ENCODE measurements around the gene RBFOX2.
"Not testable (repeated sequence)": the region's sequence is repeated elsewhere in the genome, so short reads cannot be mapped to it uniquely, and the experiment has no call there.

Gene RBFOX2

DNA sequence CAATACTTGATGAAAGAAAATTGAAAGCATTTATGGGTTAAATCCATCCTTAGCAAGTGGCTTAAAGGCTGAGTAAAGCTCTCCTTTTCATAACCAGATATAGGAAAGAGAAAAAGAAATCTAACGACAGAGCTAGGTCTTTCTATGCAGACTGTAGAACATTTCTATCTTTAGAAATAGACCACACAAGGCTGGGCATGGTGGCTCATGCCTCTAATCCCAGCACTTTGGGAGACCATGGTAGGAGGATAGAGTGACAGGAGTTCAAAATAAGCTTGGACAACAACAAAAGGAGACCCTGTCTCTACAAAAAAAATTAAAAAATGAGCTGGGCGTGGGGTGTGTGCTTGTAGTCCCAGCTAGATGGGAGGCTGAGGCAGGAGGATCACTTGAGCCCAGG lies 220.2 kb downstream of the RBFOX2 start:
- no peak for DNase-seq

DNA sequence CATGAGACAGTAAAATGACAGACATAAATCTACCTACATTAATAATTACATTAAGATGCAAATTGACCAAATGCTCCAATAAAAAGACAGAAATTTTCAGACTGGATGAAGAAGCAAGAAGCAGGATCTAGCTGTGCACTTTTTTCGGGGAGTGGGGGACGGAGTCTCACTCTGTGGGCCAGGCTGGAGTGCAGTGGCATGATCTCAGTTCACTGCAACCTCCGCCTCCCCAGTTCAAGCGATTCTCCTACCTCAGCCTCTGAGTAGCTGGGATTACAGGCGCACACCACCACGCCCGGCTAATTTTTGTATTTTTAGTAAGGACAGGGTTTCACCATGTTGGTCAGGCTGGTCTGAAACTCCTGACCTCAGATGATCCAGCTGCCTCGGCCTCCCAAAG lies 222.0 kb downstream of the RBFOX2 start:
- DNase-seq = not testable (repeated sequence)

DNA sequence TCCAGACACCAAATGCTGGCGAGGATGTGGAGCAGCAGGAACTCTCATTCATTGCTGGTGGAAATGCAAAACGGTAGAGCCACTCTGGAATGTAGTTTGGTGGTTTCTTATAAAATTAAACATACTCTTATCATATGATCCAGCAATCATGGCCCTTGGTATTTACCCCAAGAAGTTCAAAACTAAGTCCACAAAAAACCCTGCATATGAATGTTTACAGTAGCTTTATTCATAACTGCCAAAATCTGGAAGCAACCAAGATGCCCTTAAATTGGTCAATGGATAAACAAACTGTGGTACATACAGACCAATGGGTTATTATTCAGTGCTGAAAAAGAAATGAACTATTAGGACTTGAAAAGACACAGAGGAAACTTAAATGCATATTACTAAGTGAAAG lies 223.2 kb downstream of the RBFOX2 start:
- DNase-seq = no peak

DNA sequence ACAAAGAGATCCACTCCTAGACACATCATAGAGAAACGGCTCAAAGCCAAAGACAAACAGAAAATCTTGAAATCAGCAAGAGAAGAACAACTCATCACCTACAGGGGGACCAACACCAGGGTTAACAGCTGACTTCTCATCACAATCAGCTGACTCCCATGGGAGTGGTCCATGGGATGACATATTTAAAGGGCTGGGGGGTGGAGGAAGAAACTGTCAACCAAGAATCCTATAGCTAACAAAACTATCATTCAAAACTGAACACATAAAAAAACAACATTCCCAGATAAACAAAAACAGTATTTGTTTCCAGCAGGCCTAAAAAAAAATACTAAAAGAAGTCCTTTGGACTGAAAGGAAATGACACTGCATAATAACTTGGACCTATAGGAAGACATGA lies 224.2 kb downstream of the RBFOX2 start:
- no peak for DNase-seq

DNA sequence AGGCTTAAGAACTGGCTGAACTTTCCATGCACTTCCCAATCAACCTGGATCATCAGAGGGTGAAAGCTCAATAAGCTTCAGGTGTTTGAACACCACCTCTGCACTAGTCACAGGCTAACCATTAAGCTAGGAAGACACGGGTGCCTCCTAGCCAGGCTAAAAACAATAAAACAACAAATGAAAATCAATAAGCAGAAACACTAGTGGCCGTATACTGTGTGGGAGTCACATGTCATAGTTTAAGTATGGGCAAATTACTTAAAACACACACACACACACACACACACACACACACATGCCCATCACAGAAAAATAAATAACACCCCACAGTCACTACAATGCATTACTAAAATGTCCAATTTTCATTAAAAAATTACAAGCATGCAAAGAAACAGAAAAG lies 225.7 kb downstream of the RBFOX2 start:
- no peak for DNase-seq

DNA sequence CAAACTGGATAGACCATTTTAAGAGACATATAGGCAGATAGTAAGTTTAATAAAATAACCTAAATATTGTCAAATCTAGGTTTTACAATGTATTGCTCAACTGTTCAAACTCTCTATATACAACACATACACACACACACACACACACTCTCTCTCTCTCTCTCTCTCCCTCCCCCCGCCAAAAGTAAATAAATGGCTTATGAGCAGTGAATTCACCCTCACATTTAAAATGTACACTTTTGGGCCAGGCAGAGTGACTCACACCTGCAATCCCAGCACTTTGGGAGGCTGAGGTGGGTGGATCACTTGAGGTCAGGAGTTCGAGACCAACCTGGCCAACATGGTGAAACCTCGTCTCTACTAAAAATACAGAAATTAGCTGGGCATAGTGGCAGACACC lies 227.3 kb downstream of the RBFOX2 start:
- DNase-seq = not testable (repeated sequence)

DNA sequence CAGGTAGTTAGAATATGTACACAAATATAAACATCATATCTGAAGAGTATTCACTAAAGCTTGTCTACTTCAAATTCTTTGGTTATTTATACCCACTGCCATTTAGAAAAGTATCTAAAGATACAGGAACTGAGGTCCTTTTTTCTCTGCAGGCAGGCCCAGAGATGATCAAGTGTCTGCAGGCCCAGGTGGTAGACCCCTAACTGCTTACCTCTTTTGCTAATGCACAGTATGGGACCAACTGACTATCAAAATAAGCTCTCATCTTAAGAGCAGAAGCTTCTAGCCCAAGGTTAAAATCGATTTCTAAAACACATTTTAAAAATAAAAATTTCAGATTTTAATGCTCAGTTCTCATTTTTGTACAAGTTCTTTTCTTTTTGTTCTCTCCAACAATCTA lies 229.5 kb downstream of the RBFOX2 start:
- no peak for DNase-seq

DNA sequence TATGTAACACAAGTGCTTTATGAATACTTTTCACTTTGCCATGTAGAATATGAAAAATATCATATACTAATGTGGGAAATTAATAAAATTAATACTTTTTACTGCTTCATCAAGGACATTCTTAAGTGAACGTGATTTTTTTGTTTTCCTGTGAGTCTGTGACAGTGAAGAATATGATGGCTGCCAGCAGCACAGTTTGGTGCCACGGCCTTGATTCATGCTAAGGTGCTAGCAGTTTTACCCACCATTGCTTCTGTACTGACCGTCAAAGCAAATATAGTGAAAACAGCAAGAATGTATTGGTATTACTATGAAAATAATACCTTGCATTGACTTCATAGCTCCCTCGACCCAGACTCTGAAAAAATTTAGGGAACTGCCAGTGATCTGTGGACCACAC lies 231.2 kb downstream of the RBFOX2 start:
- no peak for DNase-seq

DNA sequence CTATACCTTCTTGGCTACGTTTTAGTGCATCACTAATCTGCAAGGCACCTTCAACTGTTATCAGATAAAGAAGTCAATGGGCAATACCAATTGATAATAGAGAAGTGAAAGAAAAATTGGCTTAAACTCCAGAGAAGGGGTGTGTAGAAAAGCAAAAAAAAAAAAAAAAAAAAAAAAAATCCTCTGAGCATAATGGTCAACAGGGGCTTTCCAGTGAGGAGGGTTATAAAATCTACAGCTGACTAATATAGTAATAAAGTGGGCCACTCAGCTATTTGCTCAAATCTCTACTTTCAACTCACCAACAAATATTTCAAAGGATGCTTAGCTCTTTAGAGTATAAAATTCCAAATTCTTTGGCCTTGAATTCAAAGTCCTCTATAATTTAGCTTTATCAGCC lies 233.1 kb downstream of the RBFOX2 start:
- DNase-seq = no peak

DNA sequence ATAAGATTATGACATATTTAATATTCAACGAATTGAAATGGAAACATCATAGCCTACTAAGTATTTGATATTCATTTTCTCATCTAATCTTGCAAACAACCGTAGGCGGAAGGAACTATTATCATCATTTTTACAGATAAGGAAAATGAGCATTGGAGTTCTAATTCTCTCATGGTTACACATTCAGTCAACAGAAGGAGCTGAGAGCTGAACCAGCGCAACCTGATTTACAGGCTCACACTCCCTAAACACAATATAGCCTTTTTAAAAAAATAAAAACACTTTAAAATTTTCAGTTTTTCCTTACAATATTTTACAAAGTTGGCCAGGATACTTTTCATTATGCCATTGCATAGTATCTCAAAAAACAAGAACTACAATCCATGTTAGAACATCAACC lies 236.1 kb downstream of the RBFOX2 start:
- no peak for DNase-seq

DNA sequence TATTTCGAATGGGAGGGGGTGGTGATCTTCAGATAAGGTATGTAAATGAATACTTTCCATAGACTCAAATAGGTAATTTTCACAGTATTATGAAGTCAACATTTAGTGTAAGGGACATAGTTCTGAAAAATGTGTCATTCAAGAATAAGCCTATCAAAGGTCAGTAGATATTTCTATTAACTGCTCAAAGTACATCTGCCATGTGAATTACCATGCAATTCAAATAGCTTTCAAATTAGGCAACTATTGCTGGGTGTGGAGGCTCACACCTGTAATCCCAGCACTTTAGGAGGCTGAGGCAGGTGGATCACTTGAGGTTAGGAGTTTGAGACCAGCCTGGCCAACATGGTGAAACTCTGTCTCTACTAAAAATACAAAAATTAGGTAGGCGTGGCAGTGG lies 236.8 kb downstream of the RBFOX2 start:
- not testable (repeated sequence) for DNase-seq

DNA sequence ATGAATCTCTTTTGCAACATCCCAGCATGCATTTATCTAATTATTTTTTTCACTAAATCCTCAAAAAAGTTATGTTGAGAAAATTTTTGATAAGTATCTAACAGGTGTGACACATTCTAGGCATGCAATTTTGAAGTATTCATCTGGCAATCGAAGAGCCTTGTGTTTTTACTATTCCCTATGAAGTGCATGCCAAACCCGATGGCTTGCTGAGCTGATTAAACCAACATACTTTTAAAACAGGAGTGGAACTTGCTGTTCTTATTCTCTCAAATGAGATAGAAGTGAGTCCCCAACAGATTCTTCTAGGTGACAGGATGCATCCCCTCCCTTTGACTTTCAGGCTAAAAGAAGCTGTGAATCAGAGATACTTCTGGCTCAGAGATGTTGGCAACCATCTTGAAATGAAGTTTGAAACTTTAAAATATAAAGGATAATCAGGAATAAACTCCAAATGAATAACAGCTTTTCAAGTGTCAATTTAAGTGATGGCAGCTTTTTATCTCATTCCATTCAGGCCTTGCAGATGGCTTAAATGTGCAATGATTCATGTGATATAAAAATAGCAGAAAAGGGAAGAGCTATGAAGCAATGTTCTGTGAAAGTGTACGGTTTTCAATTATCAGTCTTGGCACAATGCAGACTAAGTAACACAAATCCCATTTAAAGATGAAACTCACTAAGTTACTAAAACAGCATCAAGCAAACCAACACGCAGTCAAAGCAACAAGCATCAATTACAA lies 243.3 kb downstream of the RBFOX2 start:
- no peak for DNase-seq

DNA sequence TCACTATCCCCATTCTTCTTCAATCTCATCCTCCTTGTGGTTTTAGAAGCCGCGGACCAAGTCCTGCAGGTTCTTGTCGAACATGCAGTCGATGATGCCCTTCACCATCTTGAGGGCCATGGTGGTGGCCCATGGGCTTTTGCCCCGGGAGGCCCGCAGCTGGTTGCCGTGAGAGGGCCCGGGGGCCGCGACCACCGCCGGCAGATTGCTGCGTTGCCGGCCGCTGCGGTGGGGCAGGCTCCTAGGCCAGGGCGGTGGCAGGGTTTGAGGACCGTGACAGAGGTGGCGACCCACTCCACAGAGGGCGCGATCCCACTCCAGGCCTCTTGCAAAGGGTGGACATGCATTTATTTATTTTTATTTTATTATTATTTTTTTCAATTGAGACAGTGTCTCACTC lies 244.0 kb downstream of the RBFOX2 start:
- no peak for DNase-seq

DNA sequence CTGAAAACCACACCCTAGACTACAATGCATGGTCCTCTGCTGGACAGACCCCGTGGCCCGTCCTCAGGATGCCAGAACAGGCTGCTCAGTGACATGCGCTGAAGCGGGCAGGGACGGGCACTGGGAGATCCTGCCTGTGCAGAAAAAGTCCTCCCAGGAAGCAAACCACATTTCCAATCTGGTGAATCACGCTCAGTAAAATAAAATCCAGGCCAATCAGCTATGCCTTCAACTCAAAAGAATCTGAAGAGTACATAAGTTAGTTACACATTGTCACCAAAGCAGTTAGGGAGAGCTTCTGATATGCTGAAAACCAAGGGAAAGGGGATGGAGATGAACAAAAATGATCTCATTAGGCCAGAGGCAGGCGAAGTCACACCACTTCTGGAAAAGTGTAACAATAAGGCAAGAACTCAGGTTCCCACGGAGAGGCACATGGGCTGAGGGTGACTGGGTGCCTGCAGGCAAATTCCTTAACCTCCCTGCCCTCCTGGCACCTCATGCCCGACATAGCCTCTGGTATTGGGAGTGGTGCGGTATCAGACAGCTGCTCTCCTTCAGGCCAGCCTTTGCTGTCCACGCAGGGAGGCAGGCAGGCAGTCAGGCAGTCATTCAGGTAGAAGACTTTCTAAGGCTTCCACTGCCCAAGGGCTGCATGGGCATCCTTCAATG lies 244.5 kb downstream of the RBFOX2 start:
- DNase-seq = no peak

DNA sequence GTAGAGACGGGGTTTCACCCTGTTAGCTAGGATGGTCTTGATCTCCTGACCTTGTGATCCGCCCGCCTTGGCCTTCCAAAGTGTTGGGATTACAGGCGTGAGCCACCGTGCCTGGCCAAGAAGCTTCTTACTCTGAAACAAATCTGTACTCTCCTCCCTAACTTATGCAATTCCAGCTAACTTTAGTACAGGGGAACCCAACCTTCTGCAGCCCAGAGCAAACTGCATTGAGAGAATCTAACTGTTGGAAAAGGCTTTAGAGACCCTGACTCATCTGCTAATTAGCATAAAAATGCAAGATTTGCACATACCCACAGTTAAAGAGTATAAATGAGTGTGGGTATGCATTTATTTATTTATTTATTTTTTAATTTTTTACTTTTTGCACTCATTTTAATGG lies 246.1 kb downstream of the RBFOX2 start:
- DNase-seq = no peak

DNA sequence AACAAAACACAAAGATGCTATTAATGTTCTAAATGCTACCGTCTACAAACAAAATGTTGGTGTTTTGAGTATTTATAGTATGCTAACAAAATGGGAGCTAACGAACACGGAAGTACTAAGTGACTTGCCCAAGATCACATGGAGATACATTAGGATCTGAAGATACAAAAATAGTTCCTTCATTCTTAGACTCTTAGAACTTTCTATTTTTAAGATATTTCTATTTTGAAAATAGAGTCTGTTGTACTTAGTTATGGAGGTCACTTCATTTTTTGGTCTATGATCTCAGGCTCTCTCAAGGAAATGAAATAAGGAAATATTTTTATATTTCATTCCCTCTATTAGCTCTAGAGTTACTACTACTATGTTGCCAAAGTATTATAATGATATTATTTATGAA lies 246.7 kb downstream of the RBFOX2 start:
- DNase-seq = no peak

DNA sequence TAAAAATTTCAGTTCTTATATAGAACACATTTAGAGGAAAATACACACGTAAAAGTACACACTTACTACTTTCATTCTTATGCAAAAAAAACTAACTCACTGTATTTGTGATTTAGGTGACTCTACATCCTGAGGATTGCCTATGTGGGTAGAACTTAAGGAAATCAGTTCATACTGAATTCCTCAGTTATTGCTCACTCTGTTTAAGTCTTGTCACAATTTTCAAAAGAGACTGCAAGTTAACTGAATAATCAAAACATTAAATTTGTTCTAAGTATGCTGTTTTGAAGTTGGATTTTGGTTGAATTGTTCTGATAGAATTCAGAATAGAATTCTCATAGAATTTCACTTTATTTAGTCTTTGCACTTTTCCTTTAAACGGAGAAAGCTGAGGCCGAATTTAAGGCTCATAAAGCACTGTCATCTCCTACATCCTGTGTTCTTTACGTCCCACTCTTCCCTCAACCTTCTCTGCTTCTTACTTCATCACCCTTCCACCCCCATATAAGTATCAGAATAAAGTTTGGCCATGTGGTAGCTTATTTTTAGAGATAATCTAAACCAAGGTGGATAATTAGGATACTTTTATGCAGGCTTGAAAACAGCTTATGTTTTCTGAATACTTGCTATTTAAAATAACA lies 251.2 kb downstream of the RBFOX2 start:
- no peak for DNase-seq

DNA sequence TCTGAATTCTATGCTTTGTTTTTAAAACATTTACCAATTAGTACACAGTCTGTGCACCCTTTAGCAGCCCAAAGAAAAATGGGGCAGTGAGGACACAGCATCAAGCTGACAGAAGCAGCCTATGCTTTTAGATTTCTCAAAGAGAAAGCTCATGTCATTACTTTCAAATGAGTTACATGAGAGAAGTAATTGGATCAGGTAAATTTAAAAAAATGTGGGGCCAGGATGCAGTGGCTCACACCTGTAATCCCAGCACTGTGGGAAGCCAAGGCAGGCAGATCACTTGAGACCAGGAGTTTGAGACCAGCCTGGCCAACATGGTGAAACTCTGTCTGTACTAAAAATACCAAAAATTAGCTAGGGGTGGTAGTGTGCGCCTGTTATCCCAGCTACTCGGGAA lies 253.3 kb downstream of the RBFOX2 start:
- no peak for DNase-seq

DNA sequence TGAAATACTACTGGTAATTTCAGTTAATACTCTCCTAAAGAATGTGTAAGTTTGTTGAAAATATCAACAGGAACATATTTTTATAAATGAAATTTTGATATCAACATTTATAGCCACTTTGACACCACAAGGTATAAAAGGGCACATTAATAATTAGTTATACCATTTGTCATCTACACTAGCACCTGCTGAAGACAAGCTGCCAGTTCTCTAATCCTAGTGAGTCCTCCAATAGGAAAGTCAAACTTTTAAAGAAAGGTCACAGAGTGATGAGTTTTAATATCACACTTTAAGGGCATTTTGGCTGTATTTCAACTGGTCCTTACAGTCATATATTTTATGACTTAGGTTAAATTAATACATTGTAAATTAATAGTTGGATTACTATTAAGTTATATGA lies 258.6 kb downstream of the RBFOX2 start:
- DNase-seq = no peak

DNA sequence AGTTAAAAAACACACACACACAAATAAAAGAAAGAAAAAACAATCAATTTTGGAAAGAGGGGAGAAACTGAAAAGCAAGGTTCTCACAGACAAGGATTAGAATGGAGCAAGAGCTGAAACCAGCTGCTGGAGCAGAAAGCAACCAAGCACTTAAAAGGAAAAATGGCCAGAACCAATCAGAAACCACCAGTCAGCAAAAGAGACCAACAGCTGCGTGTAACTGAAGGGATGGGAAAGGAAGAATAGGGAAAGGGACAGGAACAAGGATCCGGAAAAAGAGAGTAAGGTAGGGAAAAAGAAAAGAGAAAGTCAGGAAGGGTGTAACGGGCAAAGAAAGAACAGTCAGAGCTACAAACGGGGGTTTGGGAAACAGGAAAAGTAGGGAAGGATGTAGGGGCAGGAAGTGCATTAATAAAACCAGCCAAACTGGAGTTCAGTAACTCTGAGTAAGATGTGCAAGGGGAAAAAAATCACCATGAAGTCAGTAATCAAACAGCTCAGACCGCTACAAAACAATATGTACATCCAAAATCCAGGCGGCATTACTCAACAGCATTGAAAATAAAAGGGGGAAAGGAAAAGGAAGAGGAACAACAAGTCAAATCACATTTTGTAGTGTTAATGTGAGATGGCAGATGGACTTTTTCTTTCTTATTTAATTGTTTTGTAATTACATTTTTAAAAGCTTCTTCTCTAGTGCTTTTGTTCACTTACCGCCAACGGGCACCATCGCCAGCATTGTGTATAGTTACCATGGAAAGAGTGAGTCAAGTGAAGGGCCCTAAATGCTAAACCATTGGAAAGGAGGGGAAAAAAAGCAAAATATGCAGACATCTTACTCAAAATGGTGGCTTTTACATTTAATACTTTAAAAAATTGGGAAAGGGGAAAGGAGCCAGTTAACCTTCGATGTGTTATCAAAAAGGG lies 261.7 kb downstream of the RBFOX2 start:
- DNase-seq = no peak

DNA sequence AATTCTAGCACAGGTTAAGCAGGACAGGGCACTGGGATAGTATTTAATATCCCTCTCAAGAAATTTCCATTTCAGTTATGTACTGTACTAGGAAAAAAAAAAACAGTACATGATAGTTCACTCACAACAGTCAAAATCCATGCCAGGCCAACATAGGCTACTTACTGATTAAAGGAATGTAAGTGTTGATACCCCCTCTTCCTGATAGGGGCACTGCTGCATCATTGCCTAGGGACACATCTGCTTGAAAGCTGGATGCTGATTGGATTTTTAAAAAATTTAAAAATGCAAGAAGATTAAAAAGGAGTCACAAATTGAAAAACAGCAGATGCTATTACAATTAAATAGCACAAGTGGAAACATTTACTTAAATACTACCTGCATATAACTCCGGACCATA lies 267.6 kb downstream of the RBFOX2 start:
- no peak for DNase-seq

DNA sequence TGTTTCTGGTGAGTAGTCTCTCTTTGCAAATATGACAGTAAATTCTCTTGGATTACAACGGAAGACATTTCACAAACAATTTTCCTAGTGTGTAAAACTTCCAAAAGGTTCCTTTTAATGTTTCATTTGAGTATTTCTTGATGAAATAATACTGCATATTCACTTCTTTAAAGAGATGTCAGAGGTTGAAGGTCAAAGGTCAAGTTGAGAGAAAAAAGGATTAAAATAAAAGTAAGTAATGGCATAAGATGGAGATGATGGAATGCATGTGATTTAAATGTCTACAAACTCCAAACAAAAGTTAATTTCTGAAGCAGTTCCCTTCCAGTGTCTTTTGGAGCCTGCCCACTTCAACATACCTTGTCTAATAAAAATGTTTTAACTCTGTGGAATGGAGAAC lies 270.2 kb downstream of the RBFOX2 start:
- no peak for DNase-seq

DNA sequence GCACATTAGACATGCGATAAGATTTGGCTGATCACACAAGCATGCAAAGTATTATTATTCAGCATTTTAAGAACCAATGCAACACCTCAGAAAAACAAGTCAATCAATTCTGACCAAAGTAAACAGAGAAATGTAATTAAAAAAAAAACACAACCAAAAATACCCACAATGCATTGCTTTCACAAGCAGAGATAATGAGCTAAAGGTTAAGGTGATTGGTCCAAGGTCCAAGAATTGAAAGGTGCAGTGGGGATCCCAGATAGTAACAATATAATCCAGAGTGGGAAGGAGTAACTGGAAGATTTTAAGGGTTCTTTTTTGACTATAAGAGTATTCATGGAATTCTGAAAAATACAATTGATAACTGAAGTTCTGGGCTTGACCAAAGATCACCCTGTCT lies 271.9 kb downstream of the RBFOX2 start:
- DNase-seq = no peak
